RCC 7860 (cell line): Measurements from ENCODE around the gene RGS3.
"Not testable (repeated sequence)": the region's sequence is repeated elsewhere in the genome, so short reads cannot be mapped to it uniquely, and the experiment has no call there.

Source experiments
- DNase-seq: peaks from one replicate; pipeline ENCODE4 v3.0.0-alpha.2; 2015; ENCODE audit warnings: low spot score
- FAIRE-seq: peaks from 2 replicates; lab custom pipeline; 2012; peaks lifted over from hg19 to GRCh38; lab: Jason Lieb, UNC

RGS3 gene

DNA sequence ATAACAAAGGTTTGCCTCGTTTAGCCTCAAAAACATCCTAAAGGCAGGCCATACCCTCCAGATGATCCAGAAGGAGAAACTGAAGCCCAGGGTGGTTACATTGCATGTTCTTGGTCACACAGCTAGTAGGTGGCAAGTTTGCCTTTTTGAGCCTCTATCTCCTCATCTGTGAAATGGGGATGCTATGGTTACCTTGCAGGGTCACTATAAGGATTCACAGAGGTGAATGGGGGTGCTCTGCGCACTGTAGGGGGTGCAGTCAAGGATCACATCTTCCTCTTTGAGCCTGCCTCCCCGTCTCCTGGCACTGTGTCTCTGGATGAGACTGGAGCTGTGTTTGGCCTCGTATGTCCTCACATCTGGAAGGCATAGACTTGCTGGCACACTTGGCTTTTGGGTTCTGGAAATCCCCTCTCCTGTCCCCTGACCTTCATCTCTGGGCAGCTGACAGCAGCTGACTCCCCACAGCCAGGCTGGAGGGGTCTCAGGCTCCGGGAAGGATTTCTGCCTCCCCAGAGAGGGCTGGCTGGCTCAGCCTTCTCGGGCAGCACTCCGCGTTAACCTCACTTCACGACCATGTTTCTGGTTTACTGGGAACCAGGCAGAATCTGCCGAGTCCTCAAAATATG lies 167.7 kb downstream of the RGS3 start:
- DNase-seq = no peak
- FAIRE-seq = no peak

- FAIRE-seq = no peak
- no peak for DNase-seq
These were observed 168.5 kb downstream of the RGS3 start for GRCh38 chr9:113631871-113632665.

GRCh38 chr9:113632776-113633590 lies 169.5 kb downstream of the RGS3 start:
- FAIRE-seq (no peak), DNase-seq (peak; percentile 24)

- peak; percentile 56 for DNase-seq
- no peak for FAIRE-seq
These were observed 170.5 kb downstream of the RGS3 start for GRCh38 chr9:113633782-113634595.

GRCh38 chr9:113634596-113635515 lies 171.3 kb downstream of the RGS3 start:
- FAIRE-seq (no peak), DNase-seq (no peak)

DNA sequence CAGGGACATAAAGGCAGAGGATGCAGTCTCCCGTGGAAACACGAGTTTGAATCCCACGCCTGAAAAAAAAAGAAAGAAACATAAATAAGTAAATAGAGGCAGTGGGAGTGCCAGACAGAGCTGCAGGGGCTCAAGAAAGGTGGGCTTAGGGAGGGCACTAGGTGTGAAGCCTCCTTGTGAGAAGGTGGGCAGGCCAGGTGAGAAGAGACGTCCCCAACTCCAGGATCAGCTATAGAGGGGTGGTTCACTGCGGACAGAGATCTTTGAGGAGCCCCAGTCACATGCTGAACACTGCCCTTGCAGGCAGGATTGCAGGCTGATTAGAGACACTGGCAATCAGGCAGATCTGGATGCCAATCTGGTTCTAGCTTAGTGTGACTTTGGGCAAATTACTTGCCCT lies 172.1 kb downstream of the RGS3 start:
- DNase-seq (no peak), FAIRE-seq (no peak)

GRCh38 chr9:113636165-113636564 lies 172.6 kb downstream of the RGS3 start:
- DNase-seq (no peak), FAIRE-seq (no peak)

DNA sequence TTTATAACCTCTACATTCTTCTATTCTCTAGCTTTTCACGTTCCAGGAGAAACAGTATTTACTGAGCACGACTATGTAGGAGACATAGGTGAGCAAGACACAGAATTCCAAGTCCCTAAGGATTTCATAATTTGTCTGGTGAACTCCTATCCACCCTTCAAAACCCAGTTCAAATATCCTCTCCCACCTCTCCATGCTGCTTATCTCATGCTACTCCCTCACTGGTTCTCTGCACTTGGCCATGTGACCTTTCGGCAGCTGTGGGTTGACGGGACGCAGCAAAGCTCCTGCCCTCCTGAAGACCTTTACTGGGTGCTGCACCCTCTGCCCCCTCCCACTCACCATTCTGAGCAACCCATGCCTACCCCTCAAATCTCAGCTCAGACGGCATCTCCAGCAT lies 173.2 kb downstream of the RGS3 start:
- FAIRE-seq (no peak), DNase-seq (no peak)

- no peak for FAIRE-seq
These were observed 175.0 kb downstream of the RGS3 start for GRCh38 chr9:113638490-113638889.

DNA sequence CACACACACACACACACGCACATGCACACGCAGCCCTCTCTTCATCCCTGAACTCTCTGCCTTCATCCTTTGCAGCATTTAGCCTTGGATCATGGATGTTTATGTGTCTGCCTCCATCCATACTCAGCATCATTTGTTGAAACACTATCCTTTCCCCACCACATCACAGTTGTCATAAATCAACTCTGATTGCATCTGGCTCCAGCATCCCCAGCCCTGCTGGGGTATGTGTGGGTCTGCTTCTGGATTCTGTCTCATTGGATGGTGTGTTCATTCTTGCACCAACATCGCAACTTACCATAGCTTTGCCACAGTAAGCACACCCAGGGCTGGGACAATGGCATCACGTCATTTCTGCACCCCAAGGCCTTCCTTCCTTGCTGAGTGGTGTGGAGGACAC lies 175.4 kb downstream of the RGS3 start:
- FAIRE-seq (no peak), DNase-seq (no peak)

More at GRCh38 chr9:113638490-113638889, 175.0 kb downstream of the RGS3 start:
- no peak for DNase-seq

DNA sequence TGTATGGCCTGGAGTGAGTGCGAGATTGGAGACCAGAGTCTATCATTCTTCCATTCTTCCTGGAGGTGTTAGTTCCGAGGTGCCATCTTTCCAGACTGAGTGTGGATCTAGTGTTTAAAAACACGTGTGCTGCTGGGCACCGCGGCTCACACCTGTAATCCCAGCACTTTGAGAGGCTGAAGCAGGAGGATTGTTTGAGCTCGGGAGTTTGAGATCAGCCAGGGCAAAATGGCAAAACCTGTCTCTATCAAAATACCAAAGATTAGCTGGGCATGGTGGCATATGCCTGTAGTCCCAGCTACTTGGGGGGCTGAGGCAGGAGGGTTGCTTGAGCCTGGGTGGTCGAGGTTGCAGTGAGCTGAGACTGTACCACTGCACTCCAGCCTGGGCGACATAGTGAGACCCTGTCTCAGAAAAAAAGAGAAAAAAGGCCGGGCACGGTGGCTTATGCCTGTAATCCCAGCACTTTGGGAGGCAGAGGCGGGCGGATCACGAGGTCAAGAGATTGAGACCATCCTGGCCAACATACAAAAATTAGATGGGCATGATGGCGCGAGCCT lies 176.0 kb downstream of the RGS3 start:
- DNase-seq, FAIRE-seq: not testable (repeated sequence)

GRCh38 chr9:113640418-113640817 lies 176.9 kb downstream of the RGS3 start:
- FAIRE-seq = no peak

GRCh38 chr9:113641100-113641885 lies 177.8 kb downstream of the RGS3 start:
- FAIRE-seq = no peak

More at GRCh38 chr9:113640418-113640817, 176.9 kb downstream of the RGS3 start:
- DNase-seq = no peak

DNA sequence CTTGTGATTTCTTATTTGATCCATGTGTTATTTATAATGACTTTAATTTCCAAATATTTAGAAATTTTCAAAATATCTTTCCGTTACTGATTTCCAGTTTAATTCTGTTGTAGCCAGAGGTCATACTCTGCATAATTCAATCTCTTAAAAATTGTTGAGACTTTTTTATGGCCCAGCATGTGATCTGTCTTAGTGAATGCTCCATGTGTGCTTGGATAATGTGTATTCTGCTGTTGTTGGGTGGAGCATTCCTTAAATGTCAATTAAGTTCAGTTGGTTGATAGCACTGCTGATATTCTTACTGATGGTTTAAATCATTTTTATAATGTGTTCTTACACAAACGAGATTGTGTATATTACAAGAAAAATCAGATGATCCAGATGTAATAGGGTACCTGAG lies 180.8 kb downstream of the RGS3 start:
- DNase-seq (no peak), FAIRE-seq (no peak)

More at GRCh38 chr9:113641100-113641885, 177.8 kb downstream of the RGS3 start:
- DNase-seq = no peak

- DNase-seq (no peak), FAIRE-seq (no peak)
These were observed 181.9 kb downstream of the RGS3 start for GRCh38 chr9:113645227-113645977.

- FAIRE-seq (no peak), DNase-seq (no peak)
These were observed 182.4 kb downstream of the RGS3 start for GRCh38 chr9:113645978-113646253.

DNA sequence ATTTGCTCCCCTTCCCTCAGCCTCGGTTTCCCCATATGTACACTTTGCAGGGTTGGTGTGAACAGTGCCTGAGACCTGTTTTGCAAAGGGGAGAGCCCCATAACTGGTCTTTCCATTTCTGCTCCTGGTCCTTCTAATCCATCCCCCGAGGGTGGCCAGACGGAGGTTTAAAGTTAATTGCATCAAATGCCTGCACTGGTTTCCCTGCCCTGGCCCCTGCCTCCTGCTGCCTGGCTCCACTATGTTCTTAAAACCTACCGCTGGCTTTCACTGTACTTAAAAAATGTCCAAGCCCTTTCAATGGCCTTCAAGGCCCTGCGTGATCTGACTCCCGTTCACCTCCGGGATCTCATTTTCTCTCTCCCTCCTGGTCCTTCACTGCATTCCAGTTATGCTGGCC lies 183.0 kb downstream of the RGS3 start:
- DNase-seq (no peak), FAIRE-seq (no peak)
